Left lung (tissue), 10 donors: Measurements from ENCODE around the gene PRKD1. TPM values are rescaled to one million over a fixed set of nuclear protein-coding genes. Genes with fewer than 3 reads are reported as not detected.
A peak's percentile ranks its signal among the peaks of the same experiment; 100 is the strongest.

Source experiments
- ATAC-seq: fragments of 200-7000 bp; cut with Tn5 transposase; one replicate; pipeline ENCODE4 v1.9.1; 2020; ENCODE audit warnings: moderate library complexity
- DNase-seq, 4 donors: peaks; one replicate each; pipeline ENCODE4 v3.0.0-alpha.2; 2013 to 2020
- H3K27ac ChIP-seq, 2 donors: fragments of 200-600 bp; sonication (generic) in 1 of 2; one replicate each; pipeline versions ENCODE4 v1.5.0 to v1.8.0; 2020 to 2021
- H3K27me3 ChIP-seq, 2 donors: fragments of 200-600 bp; sonication (generic) in 1 of 2; one replicate each; pipeline versions ENCODE4 v1.5.0 to v1.8.0; 2020 to 2021
- H3K36me3 ChIP-seq, 2 donors: fragments of 200-600 bp; sonication (generic) in 1 of 2; one replicate each; pipeline versions ENCODE4 v1.5.0 to v1.8.0; 2020 to 2021
- H3K4me1 ChIP-seq, 2 donors: fragments of 200-600 bp; one replicate each; pipeline ENCODE4 v1.8.0; 2021
- H3K4me3 ChIP-seq, 2 donors: fragments of 200-600 bp; sonication (generic) in 1 of 2; one replicate each; pipeline versions ENCODE4 v1.5.0 to v1.8.0; 2020 to 2021; ENCODE audit warnings: mild to moderate bottlenecking in 1 of 2
- H3K9me3 ChIP-seq, 2 donors: fragments of 200-600 bp; sonication (generic) in 1 of 2; one replicate each; pipeline versions ENCODE4 v1.5.0 to v1.8.0; 2020 to 2021
- intact Hi-C, 2 donors: fragments of 100-400 bp; cut with DNase I; formaldehyde crosslinking; loops; one replicate each; pipeline versions ENCODE4 v1.11.2 to v1.14.2; 2022
- polyA plus RNA-seq, 6 donors: library from polyadenylated mRNA; unstranded; fragments of 120-200 nt; gene quantifications; one replicate each; pipeline ENCODE4 v1.2.1, GENCODE V29; 2013; ENCODE audit not compliant: insufficient read length in 6 of 6
- total RNA-seq, 2 donors: library from RNA; stranded (reverse); fragmentation: NEBNext Ultra II Directional; extraction: Animal tissue kit (Norgen Biotek cat#: 25700); gene quantifications; one replicate each; pipeline ENCODE4 v1.2.1, GENCODE V29; 2021
- TF ChIP-seq, protein P1 (sequence below), 2 donors: fragments of 200-600 bp; sonication (generic) in 1 of 2; IDR thresholded peaks; one replicate each; pipeline versions ENCODE4 v1.5.0 to v1.8.0; 2021; ENCODE audit warnings: antibody characterized with exemption in 2 of 2
- donor health status: DM: no; HTN: yes; CAD: no.
- donor health status: DM: no; HTN: no; CAD: no.

PRKD1 gene
- total and polyA plus RNA-seq, 8 donors = 13.6 to 35.1 (median 23.0) TPM

- H3K27ac ChIP-seq = no peak overlapping the region
- TF ChIP-seq, protein P1, sequence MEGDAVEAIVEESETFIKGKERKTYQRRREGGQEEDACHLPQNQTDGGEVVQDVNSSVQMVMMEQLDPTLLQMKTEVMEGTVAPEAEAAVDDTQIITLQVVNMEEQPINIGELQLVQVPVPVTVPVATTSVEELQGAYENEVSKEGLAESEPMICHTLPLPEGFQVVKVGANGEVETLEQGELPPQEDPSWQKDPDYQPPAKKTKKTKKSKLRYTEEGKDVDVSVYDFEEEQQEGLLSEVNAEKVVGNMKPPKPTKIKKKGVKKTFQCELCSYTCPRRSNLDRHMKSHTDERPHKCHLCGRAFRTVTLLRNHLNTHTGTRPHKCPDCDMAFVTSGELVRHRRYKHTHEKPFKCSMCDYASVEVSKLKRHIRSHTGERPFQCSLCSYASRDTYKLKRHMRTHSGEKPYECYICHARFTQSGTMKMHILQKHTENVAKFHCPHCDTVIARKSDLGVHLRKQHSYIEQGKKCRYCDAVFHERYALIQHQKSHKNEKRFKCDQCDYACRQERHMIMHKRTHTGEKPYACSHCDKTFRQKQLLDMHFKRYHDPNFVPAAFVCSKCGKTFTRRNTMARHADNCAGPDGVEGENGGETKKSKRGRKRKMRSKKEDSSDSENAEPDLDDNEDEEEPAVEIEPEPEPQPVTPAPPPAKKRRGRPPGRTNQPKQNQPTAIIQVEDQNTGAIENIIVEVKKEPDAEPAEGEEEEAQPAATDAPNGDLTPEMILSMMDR (IDR thresholded peaks at IDR 0.05) = no peak
- no peaks in the 10 kb centered on the region for H3K27me3 ChIP-seq
- no peaks in the 10 kb centered on the region for H3K36me3 ChIP-seq
- DNase-seq (no peak), ATAC-seq (no peak)
- H3K4me1 ChIP-seq = no peaks in the 10 kb centered on the region
- intact Hi-C loops = no loop called here
- H3K4me3 ChIP-seq = no peak overlapping the region
- H3K9me3 ChIP-seq = no peaks in the 10 kb centered on the region
These were observed 246.3 kb downstream of the PRKD1 start for GRCh38 chr14:29681316-29681715.

GRCh38 chr14:29674566-29675285 lies 252.9 kb downstream of the PRKD1 start:
- Histone ChIP-seq H3K4me1 (no peaks in the 10 kb centered on the region), H3K27me3 (no peaks in the 10 kb centered on the region), H3K27ac (no peak overlapping the region), H3K36me3 (no peaks in the 10 kb centered on the region), H3K4me3 (no peak overlapping the region), H3K9me3 (no peaks in the 10 kb centered on the region)
- DNase-seq (no peak), ATAC-seq (no peak)
- intact Hi-C loops = no loop called here
- TF ChIP-seq, protein P1 (IDR thresholded peaks at IDR 0.05) = no peak

- no peaks in the 10 kb centered on the region for H3K9me3 ChIP-seq
- DNase-seq (no peak), ATAC-seq (no peak)
- no peak overlapping the region for H3K4me3 ChIP-seq
- H3K4me1 ChIP-seq = no peaks in the 10 kb centered on the region
- TF ChIP-seq, protein P1 (IDR thresholded peaks at IDR 0.05) = no peak
- H3K27ac ChIP-seq = no peak overlapping the region
- intact Hi-C loops = no loop called here
- H3K27me3 ChIP-seq = no peaks in the 10 kb centered on the region
- no peaks in the 10 kb centered on the region for H3K36me3 ChIP-seq
These were observed 254.8 kb downstream of the PRKD1 start for GRCh38 chr14:29672831-29673230.

DNA sequence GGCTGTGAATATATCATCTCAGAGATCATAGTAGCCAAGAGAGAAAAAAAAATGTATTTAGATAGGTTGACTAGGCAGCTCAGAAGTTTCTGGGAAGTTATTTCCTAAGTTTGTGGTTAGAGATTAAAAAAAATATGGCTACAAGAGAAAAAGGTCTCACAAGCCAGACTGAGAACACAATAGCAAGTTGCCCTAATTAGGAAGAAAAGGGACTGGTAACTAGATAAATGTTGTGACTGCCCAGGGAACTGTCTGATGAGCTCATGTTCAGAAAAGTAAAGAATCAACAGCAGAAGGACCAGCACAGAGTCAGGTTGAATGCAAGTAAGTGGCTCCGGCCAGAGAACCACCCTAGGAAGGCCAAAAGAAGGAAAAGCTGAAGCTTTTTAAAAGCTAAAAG lies 256.6 kb downstream of the PRKD1 start:
- Histone ChIP-seq H3K4me1 (no peaks in the 10 kb centered on the region), H3K27ac (peak overlapping the region in 1 of 2 donors; percentile 29), H3K27me3 (no peaks in the 10 kb centered on the region), H3K9me3 (no peaks in the 10 kb centered on the region), H3K36me3 (no peaks in the 10 kb centered on the region), H3K4me3 (no peak overlapping the region)
- intact Hi-C loops = no loop called here
- DNase-seq (no peak), ATAC-seq (peak; percentile 29)
- TF ChIP-seq, protein P1 (IDR thresholded peaks at IDR 0.05) = no peak

GRCh38 chr14:29668201-29668600 lies 259.4 kb downstream of the PRKD1 start:
- no peaks in the 10 kb centered on the region for H3K4me1 ChIP-seq
- intact Hi-C loops = no loop called here
- no peak for ATAC-seq
- H3K36me3 ChIP-seq = no peaks in the 10 kb centered on the region
- no peaks in the 10 kb centered on the region for H3K27me3 ChIP-seq
- no peak overlapping the region for H3K27ac ChIP-seq
- TF ChIP-seq, protein P1 (IDR thresholded peaks at IDR 0.05) = no peak
- H3K9me3 ChIP-seq = no peaks in the 10 kb centered on the region
- H3K4me3 ChIP-seq = no peak overlapping the region
- no peak for DNase-seq
